IPS-20b (cell line): ENCODE data around the gene PLS3.
"Not testable (repeated sequence)": the region's sequence is repeated elsewhere in the genome, so short reads cannot be mapped to it uniquely, and the experiment has no call there.

ENCODE experiments used
- H3K27ac ChIP-seq: one replicate; pipeline ENCODE4 v1.5.1; 2013; ENCODE audit warnings: low read length
- H3K27me3 ChIP-seq: 2 replicates; pipeline ENCODE4 v1.6.1; 2013; ENCODE audit warnings: mild to moderate bottlenecking, low read length, inconsistent platforms; ENCODE audit not compliant: insufficient read depth
- H3K36me3 ChIP-seq: 2 replicates; pipeline ENCODE4 v1.6.1; 2013; ENCODE audit warnings: low read depth, mild to moderate bottlenecking, inconsistent platforms, low read length, moderate library complexity; ENCODE audit not compliant: insufficient read depth
- H3K4me1 ChIP-seq: 2 replicates; pipeline ENCODE4 v1.6.1; 2013; ENCODE audit warnings: mild to moderate bottlenecking, control low read depth, inconsistent platforms, low read length, moderate library complexity; ENCODE audit not compliant: insufficient read depth
- H3K4me3 ChIP-seq: 2 replicates; pipeline ENCODE4 v1.5.1; 2013; ENCODE audit warnings: mild to moderate bottlenecking, low read length, inconsistent platforms
- H3K9ac ChIP-seq: 2 replicates; pipeline ENCODE4 v1.6.1; 2013; ENCODE audit warnings: low read depth, mild to moderate bottlenecking, inconsistent platforms, low read length, moderate library complexity
- H3K9me3 ChIP-seq: 2 replicates; pipeline ENCODE4 v1.6.1; 2013; ENCODE audit warnings: mild to moderate bottlenecking, low read depth, low read length, inconsistent platforms; ENCODE audit not compliant: insufficient read depth

PLS3 gene

DNA sequence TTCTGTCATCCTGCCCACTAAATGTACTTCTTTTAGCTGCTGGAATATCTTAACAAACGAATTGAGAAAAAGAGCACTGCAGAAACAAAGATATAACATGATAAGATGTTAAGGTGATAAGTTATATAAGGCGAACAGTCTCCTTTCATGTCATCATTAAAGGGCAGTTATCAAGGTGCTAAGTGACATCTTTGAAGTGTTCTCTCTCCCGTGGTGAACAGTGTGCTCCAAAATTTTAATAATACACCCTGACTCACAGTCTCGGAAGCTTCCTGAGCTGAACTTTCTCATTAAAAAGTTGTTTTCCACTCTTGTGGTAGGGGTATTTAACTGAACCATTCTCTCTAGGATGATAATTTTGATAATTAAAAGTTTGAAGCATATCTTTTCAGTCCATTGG, 61.6 kb downstream of the PLS3 start:
- Histone ChIP-seq H3K36me3 (peaks cover 27% of the 10 kb centered on the region), H3K27ac (no peak overlapping the region), H3K4me1 (0 out of 2 replicates have a peak, but pooled peaks cover 5% of the 10 kb centered on the region), H3K9me3 (no peaks in the 10 kb centered on the region), H3K27me3 (no peaks in the 10 kb centered on the region), H3K4me3 (no peak overlapping the region), H3K9ac (no peak overlapping the region)

DNA sequence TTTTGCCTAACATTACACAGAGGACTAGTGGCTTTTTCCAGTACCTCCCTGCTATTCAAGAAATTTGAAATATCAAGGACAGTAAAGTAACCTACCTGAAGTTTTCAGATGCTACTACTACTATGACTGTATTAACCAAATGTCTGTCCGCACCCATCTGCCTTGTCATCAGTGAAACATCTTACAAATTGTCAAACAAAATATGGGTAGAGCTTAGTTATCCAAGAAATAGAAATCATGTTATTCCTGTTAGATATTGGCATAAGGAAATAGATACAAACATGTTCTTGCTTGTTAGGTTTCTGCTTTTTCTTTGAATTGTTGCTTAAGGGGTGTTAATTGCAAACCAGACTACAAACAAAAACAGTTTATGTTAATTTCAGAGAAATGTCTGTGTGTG, 63.9 kb downstream of the PLS3 start:
- no peaks in the 10 kb centered on the region for H3K27me3 ChIP-seq
- H3K4me1 ChIP-seq, result 0 out of 2 replicates have a peak, but pooled peaks cover 5% of the 10 kb centered on the region
- H3K9ac ChIP-seq, result no peak overlapping the region
- H3K27ac ChIP-seq, result no peak overlapping the region
- peaks cover 43% of the 10 kb centered on the region for H3K36me3 ChIP-seq
- H3K4me3 ChIP-seq, result no peak overlapping the region
- no peaks in the 10 kb centered on the region for H3K9me3 ChIP-seq

- no peaks in the 10 kb centered on the region for H3K27me3 ChIP-seq
- 0 out of 2 replicates have a peak, but pooled peaks cover 5% of the 10 kb centered on the region for H3K4me1 ChIP-seq
- H3K9ac ChIP-seq, result no peak overlapping the region
- peaks cover 48% of the 10 kb centered on the region for H3K36me3 ChIP-seq
- no peaks in the 10 kb centered on the region for H3K9me3 ChIP-seq
- no peak overlapping the region for H3K4me3 ChIP-seq
- no peak overlapping the region for H3K27ac ChIP-seq
These were observed 64.8 kb downstream of the PLS3 start for GRCh38 chrX:115625572-115626301.

GRCh38 chrX:115630204-115630603, 69.2 kb downstream of the PLS3 start:
- Histone ChIP-seq H3K27me3 (no peaks in the 10 kb centered on the region), H3K36me3 (peaks cover 44% of the 10 kb centered on the region), H3K4me3 (no peak overlapping the region), H3K27ac (no peak overlapping the region), H3K4me1 (0 out of 2 replicates have a peak, but pooled peaks cover 2% of the 10 kb centered on the region), H3K9me3 (no peaks in the 10 kb centered on the region), H3K9ac (no peak overlapping the region)

- Histone ChIP-seq H3K27ac (no peak overlapping the region), H3K36me3 (peaks cover 49% of the 10 kb centered on the region), H3K9ac (no peak overlapping the region)
These were observed 71.5 kb downstream of the PLS3 start for GRCh38 chrX:115632455-115632854.

DNA sequence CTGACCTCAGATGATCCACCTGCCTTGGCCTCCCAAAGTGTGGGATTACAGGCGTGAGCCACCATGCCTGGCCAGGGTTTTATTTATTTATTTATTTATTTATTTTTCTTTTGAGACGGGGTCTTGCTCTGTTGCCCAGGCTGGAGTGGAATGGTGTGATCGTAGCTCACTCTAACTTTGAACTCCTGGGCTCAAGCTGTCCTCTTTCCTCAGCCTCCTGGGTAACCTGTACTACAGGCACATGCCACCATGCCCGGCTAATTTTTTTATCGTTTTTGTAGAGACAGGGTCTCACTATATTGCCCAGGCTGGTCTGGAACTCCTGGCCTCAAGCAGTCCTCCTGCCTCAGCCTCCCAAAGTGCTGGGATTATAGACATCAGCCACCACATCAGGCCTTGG, 72.4 kb downstream of the PLS3 start:
- H3K27ac ChIP-seq, H3K9ac ChIP-seq, H3K27me3 ChIP-seq, H3K9me3 ChIP-seq, H3K4me3 ChIP-seq, H3K4me1 ChIP-seq: not testable (repeated sequence)
- H3K36me3 ChIP-seq, result peaks cover 47% of the 10 kb centered on the region

More at GRCh38 chrX:115632455-115632854, 71.5 kb downstream of the PLS3 start:
- H3K9me3 ChIP-seq, result no peaks in the 10 kb centered on the region
- no peaks in the 10 kb centered on the region for H3K27me3 ChIP-seq
- H3K4me3 ChIP-seq, result no peak overlapping the region
- no peaks in the 10 kb centered on the region for H3K4me1 ChIP-seq

GRCh38 chrX:115639334-115639880, 78.4 kb downstream of the PLS3 start:
- no peaks in the 10 kb centered on the region for H3K27me3 ChIP-seq
- H3K4me1 ChIP-seq, result peaks cover 11% of the 10 kb centered on the region
- no peak overlapping the region for H3K27ac ChIP-seq
- no peak overlapping the region for H3K9ac ChIP-seq
- H3K9me3 ChIP-seq, result no peaks in the 10 kb centered on the region
- H3K36me3 ChIP-seq, result peaks cover 59% of the 10 kb centered on the region
- H3K4me3 ChIP-seq, result peak overlapping the region; percentile 17; the same call in 1 of the 2 replicates

DNA sequence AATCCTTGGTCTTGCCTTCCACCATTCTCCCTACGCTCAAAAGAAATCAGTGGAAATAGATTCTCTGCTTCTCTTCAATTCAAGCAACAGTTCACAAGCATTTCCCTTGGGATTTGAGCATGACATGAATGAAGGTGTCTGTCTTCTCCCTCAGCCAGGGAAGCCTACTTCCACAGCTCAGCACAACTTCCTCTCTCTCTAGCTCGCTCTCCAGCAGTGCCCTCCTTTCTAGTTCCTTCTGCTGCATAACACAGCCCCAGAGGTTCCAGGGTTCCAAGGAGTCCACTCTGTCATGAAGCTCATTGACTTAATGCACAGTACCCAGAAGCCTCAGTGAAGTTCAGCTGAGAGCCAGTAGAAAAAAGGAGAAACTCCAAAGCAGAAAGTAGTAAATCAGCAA, 81.3 kb downstream of the PLS3 start:
- Histone ChIP-seq H3K27me3 (no peaks in the 10 kb centered on the region), H3K4me3 (no peak overlapping the region), H3K9ac (no peak overlapping the region), H3K4me1 (peaks cover 11% of the 10 kb centered on the region), H3K36me3 (peaks cover 69% of the 10 kb centered on the region), H3K27ac (no peak overlapping the region), H3K9me3 (no peaks in the 10 kb centered on the region)

GRCh38 chrX:115642895-115643530, 82.0 kb downstream of the PLS3 start:
- H3K27me3 ChIP-seq, result no peaks in the 10 kb centered on the region
- no peak overlapping the region for H3K27ac ChIP-seq
- no peak overlapping the region for H3K9ac ChIP-seq

GRCh38 chrX:115644397-115644796, 83.4 kb downstream of the PLS3 start:
- not testable (repeated sequence) for H3K4me1 ChIP-seq, H3K4me3 ChIP-seq, H3K9ac ChIP-seq, H3K27me3 ChIP-seq, H3K27ac ChIP-seq, H3K9me3 ChIP-seq
- H3K36me3 ChIP-seq, result peaks cover 77% of the 10 kb centered on the region

More at GRCh38 chrX:115642895-115643530, 82.0 kb downstream of the PLS3 start:
- Histone ChIP-seq H3K4me1 (peaks cover 11% of the 10 kb centered on the region), H3K9me3 (no peaks in the 10 kb centered on the region), H3K4me3 (no peak overlapping the region), H3K36me3 (peaks cover 69% of the 10 kb centered on the region)

- H3K9me3 ChIP-seq, result no peaks in the 10 kb centered on the region
- H3K36me3 ChIP-seq, result peaks cover 55% of the 10 kb centered on the region
- H3K27me3 ChIP-seq, result no peaks in the 10 kb centered on the region
- peak overlapping the region; percentile 69 for H3K27ac ChIP-seq
- no peak overlapping the region for H3K4me3 ChIP-seq
- H3K9ac ChIP-seq, result peak overlapping the region; percentile 79; the same call in 1 of the 2 replicates
- H3K4me1 ChIP-seq, result peaks cover 10% of the 10 kb centered on the region; the same call in 1 of the 2 replicates
These were observed 88.6 kb downstream of the PLS3 start for GRCh38 chrX:115649461-115650063.
